HG03469 (cell line): ENCODE results near the gene RRP15.

Experiments used
- ATAC-seq: cut with Tn5 transposase; IDR thresholded peaks from one replicate; pipeline ENCODE4 v1.9.1; 2021; ENCODE audit warnings: mild to moderate bottlenecking, moderate library complexity, moderate number of reproducible peaks; ENCODE audit not compliant: unreplicated experiment

RRP15 gene

GRCh38 chr1:218384581-218384993, 99.5 kb downstream of the RRP15 start:
- ATAC-seq = no peak
